ENCODE measurements around the gene GCG.

Gene GCG

GRCh38 chr2:162100579-162100978 lies 51.5 kb downstream of the GCG start:
- DNase-seq (ENCODE audit: low spot score), result no peak

DNA sequence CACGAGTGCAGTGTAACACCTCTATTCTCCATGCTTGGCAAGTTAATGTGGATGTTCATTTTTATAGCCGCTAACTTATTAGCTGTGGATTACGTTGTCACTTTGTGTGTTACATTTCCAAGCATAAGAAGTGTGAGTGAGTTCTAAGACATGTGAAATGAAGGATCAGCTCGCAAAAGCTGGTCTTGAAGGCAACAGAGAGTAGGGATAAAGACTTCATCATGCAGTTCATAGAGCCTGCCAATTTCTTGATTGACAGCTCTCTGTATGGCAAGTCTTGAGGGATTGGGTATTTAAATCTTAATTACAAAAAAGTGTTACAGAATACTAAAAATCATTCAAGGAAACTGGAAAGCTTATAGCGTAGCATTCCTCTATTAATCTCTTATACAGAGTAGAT lies 52.2 kb downstream of the GCG start:
- no peak for DNase-seq (ENCODE audit: low spot score)

Measured in AG20443 (cell line).